A673 (cell line): ENCODE measurements around the gene TMBIM4. TPM values are rescaled to one million over a fixed set of nuclear protein-coding genes. Genes with fewer than 3 reads are reported as not detected.

ENCODE experiments used
- BruUV-seq: library from RNA; stranded (reverse); fragments of 400-500 nt; replicated peaks from 2 replicates; lab custom pipeline; 2021; lab: Mats Ljungman, UMichigan
- CTCF ChIA-PET: fragments of 300-600 bp; sonication (Branson Sonifier 250); formaldehyde crosslinking; loops from one replicate; lab custom pipeline; 2022; ENCODE audit warnings: antibody characterized with exemption; lab: Charles Lee
- POLR2A ChIA-PET: fragments of 300-600 bp; sonication (Branson Sonifier 250); formaldehyde crosslinking; loops from one replicate; lab custom pipeline; 2022; ENCODE audit warnings: antibody characterized with exemption; ENCODE audit not compliant: low non-redundant PET; lab: Charles Lee
- DNase-seq: peaks from one replicate; pipeline ENCODE4 v3.0.0-alpha.2; 2015; ENCODE audit warnings: low spot score
- H3K27ac ChIP-seq: fragments of 200-600 bp; sonication (generic); 2 replicates; pipeline ENCODE4 v1.5.1; 2016; ENCODE audit warnings: mixed run types, low read depth, mild to moderate bottlenecking, mixed read lengths, antibody characterized with exemption, low read length; ENCODE audit not compliant: poor library complexity, severe bottlenecking
- H3K27me3 ChIP-seq: fragments of 200-600 bp; sonication (generic); replicated peaks from 2 replicates; pipeline ENCODE4 v1.6.1; 2017; ENCODE audit warnings: mixed run types, low read depth, mild to moderate bottlenecking, mixed read lengths, antibody characterized with exemption, low read length; ENCODE audit not compliant: insufficient read depth, poor library complexity
- H3K36me3 ChIP-seq: fragments of 200-600 bp; sonication (generic); 2 replicates; pipeline ENCODE4 v1.6.1; 2016; ENCODE audit warnings: mixed run types, mild to moderate bottlenecking, mixed read lengths, antibody characterized with exemption, low read length; ENCODE audit not compliant: insufficient read depth, poor library complexity, severe bottlenecking
- H3K4me1 ChIP-seq: fragments of 200-600 bp; sonication (generic); 2 replicates; pipeline ENCODE4 v1.6.1; 2017; ENCODE audit warnings: mixed run types, mild to moderate bottlenecking, mixed read lengths, antibody characterized with exemption, low read length; ENCODE audit not compliant: insufficient read depth, poor library complexity, severe bottlenecking
- H3K4me3 ChIP-seq: fragments of 200-600 bp; sonication (generic); 2 replicates; pipeline ENCODE4 v1.5.1; 2016; ENCODE audit warnings: low read depth, mixed run types, mild to moderate bottlenecking, mixed read lengths, low read length; ENCODE audit not compliant: poor library complexity, severe bottlenecking
- H3K9me3 ChIP-seq: fragments of 200-600 bp; sonication (generic); 2 replicates; pipeline ENCODE4 v1.6.1; 2016; ENCODE audit warnings: mixed run types, low read depth, mild to moderate bottlenecking, mixed read lengths, antibody characterized with exemption, low read length; ENCODE audit not compliant: poor library complexity, severe bottlenecking
- EZH2 ChIP-seq: fragments of 200-600 bp; sonication (generic); IDR thresholded peaks from 2 replicates; pipeline ENCODE4 v1.6.1; 2017; ENCODE audit warnings: borderline replicate concordance, low read depth, mild to moderate bottlenecking, mixed read lengths, antibody characterized with exemption, low read length; ENCODE audit not compliant: poor library complexity, severe bottlenecking
- intact Hi-C: fragments of 100-400 bp; cut with micrococcal nuclease; formaldehyde crosslinking; loops from one replicate; pipeline ENCODE4 v1.10.0; 2022; ENCODE audit not compliant: unreplicated experiment
- total RNA-seq: library from RNA; stranded (reverse); gene quantifications from 2 replicates; pipeline ENCODE4 v1.2.3, GENCODE V29; 2021
- TF ChIP-seq, protein P1 (sequence below): fragments of 300-800, 200-600 bp; sonication (generic); conservative IDR thresholded peaks from 2 replicates; pipeline ENCODE4 v1.5.1; 2017; ENCODE audit warnings: low read depth, mild to moderate bottlenecking, antibody characterized with exemption, low read length, moderate library complexity, mixed read lengths

The TMBIM4 gene
- total RNA-seq, 1 experiment from 2014 or later, result 62.1 TPM

GRCh38 chr12:66127650-66128049 is 42.1 kb downstream of the TMBIM4 start:
- ChIA-PET CTCF (no interaction called here), POLR2A (no interaction called here)
- Histone ChIP-seq H3K9me3 (no peaks in the 10 kb centered on the region), H3K27ac (no peak overlapping the region), H3K4me1 (peaks cover 10% of the 10 kb centered on the region), H3K27me3 (no peaks in the 10 kb centered on the region), H3K36me3 (peaks cover 43% of the 10 kb centered on the region), H3K4me3 (no peak overlapping the region)
- no TSS peak for BruUV-seq
- TF ChIP-seq, protein P1, sequence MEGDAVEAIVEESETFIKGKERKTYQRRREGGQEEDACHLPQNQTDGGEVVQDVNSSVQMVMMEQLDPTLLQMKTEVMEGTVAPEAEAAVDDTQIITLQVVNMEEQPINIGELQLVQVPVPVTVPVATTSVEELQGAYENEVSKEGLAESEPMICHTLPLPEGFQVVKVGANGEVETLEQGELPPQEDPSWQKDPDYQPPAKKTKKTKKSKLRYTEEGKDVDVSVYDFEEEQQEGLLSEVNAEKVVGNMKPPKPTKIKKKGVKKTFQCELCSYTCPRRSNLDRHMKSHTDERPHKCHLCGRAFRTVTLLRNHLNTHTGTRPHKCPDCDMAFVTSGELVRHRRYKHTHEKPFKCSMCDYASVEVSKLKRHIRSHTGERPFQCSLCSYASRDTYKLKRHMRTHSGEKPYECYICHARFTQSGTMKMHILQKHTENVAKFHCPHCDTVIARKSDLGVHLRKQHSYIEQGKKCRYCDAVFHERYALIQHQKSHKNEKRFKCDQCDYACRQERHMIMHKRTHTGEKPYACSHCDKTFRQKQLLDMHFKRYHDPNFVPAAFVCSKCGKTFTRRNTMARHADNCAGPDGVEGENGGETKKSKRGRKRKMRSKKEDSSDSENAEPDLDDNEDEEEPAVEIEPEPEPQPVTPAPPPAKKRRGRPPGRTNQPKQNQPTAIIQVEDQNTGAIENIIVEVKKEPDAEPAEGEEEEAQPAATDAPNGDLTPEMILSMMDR, result no peak
- TF ChIP-seq EZH2, result no peak
- intact Hi-C loops, result no loop called here
- no peak for DNase-seq

- Histone ChIP-seq H3K9me3 (no peaks in the 10 kb centered on the region), H3K27me3 (no peaks in the 10 kb centered on the region), H3K36me3 (peaks cover 32% of the 10 kb centered on the region), H3K27ac (no peak overlapping the region), H3K4me3 (no peak overlapping the region), H3K4me1 (peaks cover 23% of the 10 kb centered on the region)
- peak; percentile 47 for DNase-seq
- ChIA-PET CTCF (interaction anchor here (0.5 to 1.3 kb wide), 5 partner anchors 8 to 786 kb away, joined by 3 to 6 read pairs (median 3); partner anchors contain the start of gene LLPH), POLR2A (no interaction called here)
- intact Hi-C loops, result no loop called here
- BruUV-seq, result no TSS peak
- TF ChIP-seq, protein P1, result peak; percentile 64
- no peak for TF ChIP-seq EZH2
Observed at GRCh38 chr12:66120477-66120876, 49.3 kb downstream of the TMBIM4 start.

- ChIA-PET POLR2A (no interaction called here), CTCF (interaction anchor here (1.0 to 1.3 kb wide), 4 partner anchors 11 to 785 kb away, joined by 3 to 4 read pairs (median 3); partner anchors contain the start of gene LLPH)
- Histone ChIP-seq H3K4me3 (no peak overlapping the region), H3K27ac (no peak overlapping the region), H3K27me3 (no peaks in the 10 kb centered on the region), H3K36me3 (peaks cover 30% of the 10 kb centered on the region), H3K9me3 (no peaks in the 10 kb centered on the region), H3K4me1 (peaks cover 28% of the 10 kb centered on the region)
- intact Hi-C loops, result no loop called here
- no peak for TF ChIP-seq EZH2
- TF ChIP-seq, protein P1, result no peak
- no TSS peak for BruUV-seq
- no peak for DNase-seq
Observed at GRCh38 chr12:66119870-66120241, 49.9 kb downstream of the TMBIM4 start.
